OCI-LY3 (cell line): ENCODE results near the gene ZMYND19.

Source experiments
- CTCF ChIP-seq: fragments of 200-600, 300-600 bp; sonication (generic); IDR thresholded peaks from 2 replicates; pipeline ENCODE4 v1.5.1; 2014; ENCODE audit warnings: antibody characterized with exemption, low read length, low read depth
- EZH2phosphoT487 ChIP-seq: fragments of 200-600 bp; shearing (Covaris generic); IDR thresholded peaks from 2 replicates; pipeline ENCODE4 v1.6.1; 2018; ENCODE audit warnings: antibody characterized with exemption, mixed run types, low read depth

GRCh38 chr9:137593176-137593575, 2.9 kb upstream of the ZMYND19 start:
- TF ChIP-seq CTCF (no peak), EZH2phosphoT487 (no peak)
